Sigmoid colon (tissue), 7 donors: Measurements from ENCODE around the gene ARID5B. TPM values are rescaled to one million over a fixed set of nuclear protein-coding genes. Genes with fewer than 3 reads are reported as not detected.

Experiments
- DNase-seq: peaks from one replicate; pipeline ENCODE4 v3.0.0-alpha.2; 2019
- H3K27ac ChIP-seq, 4 donors: fragments of 200-600 bp; sonication (generic); one replicate each; pipeline ENCODE4 v1.5.1; 2016 to 2019; ENCODE audit warnings: mild to moderate bottlenecking in 1 of 4
- H3K27me3 ChIP-seq, 3 donors: fragments of 200-600 bp; sonication (generic); one replicate each; pipeline ENCODE4 v1.5.1; 2019; ENCODE audit warnings: mild to moderate bottlenecking in 1 of 3
- H3K36me3 ChIP-seq, 4 donors: fragments of 200-600 bp; sonication (generic); one replicate each; pipeline ENCODE4 v1.5.1; 2016 to 2019
- H3K4me1 ChIP-seq, 4 donors: fragments of 200-600 bp; sonication (generic); one replicate each; pipeline ENCODE4 v1.5.1; 2017 to 2019
- H3K4me3 ChIP-seq, 4 donors: fragments of 200-600 bp; sonication (generic); one replicate each; pipeline ENCODE4 v1.5.1; 2017 to 2019; ENCODE audit warnings: mild to moderate bottlenecking in 2 of 4, moderate library complexity in 1 of 4
- H3K9me3 ChIP-seq, 4 donors: fragments of 200-600 bp in 3 of 4; sonication (generic) in 3 of 4; one replicate each; pipeline versions ENCODE4 v1.5.1 to v1.6.1; 2013 to 2019
- CTCF ChIP-seq, 4 experiments: fragments of 450-650 bp in 3 of 4; fragments of 200-600 bp in 1 of 4; IDR thresholded peaks; one replicate each; pipeline ENCODE4 v1.5.1; 2016 to 2019; ENCODE audit warnings: antibody characterized with exemption in 4 of 4, mild to moderate bottlenecking in 3 of 4, moderate library complexity in 2 of 4
- EP300 ChIP-seq, 4 donors: sonication (generic); formaldehyde crosslinking; IDR thresholded peaks; one replicate each; pipeline ENCODE4 v1.6.1; 2017; ENCODE audit warnings: antibody characterized with exemption in 4 of 4
- POLR2A ChIP-seq, 2 donors: fragments of 450-650 bp; IDR thresholded peaks; one replicate each; pipeline ENCODE4 v1.6.1; 2016; ENCODE audit warnings: antibody characterized with exemption in 2 of 2, mild to moderate bottlenecking in 2 of 2, moderate library complexity in 2 of 2
- POLR2AphosphoS5 ChIP-seq, 4 donors: sonication (generic); formaldehyde crosslinking; IDR thresholded peaks; one replicate each; pipeline ENCODE4 v1.6.1; 2017; ENCODE audit warnings: antibody characterized with exemption in 4 of 4
- WGBS, 2 donors: extraction: QIAGEN DNeasy Blood & Tissue Kit; methylation state at CpG; one replicate each; pipeline ENCODE4 v1.1.7; 2013; 5-methylcytosine and 5-hydroxymethylcytosine counted together
- intact Hi-C: fragments of 100-400 bp; cut with DNase I; formaldehyde crosslinking; loops from one replicate; pipeline ENCODE4 v1.15.1; 2023
- polyA plus RNA-seq, 3 donors: library from polyadenylated mRNA; stranded (reverse); fragments of 200-250 nt; gene quantifications; one replicate each; pipeline ENCODE4 v1.2.3, GENCODE V29; 2013
- total RNA-seq, 4 donors: library from RNA; depleted of rRNA; stranded (reverse); fragments of >200 nt; gene quantifications; one replicate each; pipeline ENCODE4 v1.1.0, GENCODE V29; 2016
- donor health status: healthy with polysubstance abuse.
- donor health status: Bipolar disorder and iron deficiency.
- donor health status: healthy.

Gene ARID5B
- total and polyA plus RNA-seq, 7 donors, result 2.3 to 109 (median 29.6) TPM

GRCh38 chr10:62014510-62014909 lies 113.0 kb downstream of the ARID5B start:
- Histone ChIP-seq H3K4me3 (no peak overlapping the region), H3K4me1 (peaks cover 0 to 46% (median 41%) of the 10 kb centered on the region in 4 donors), H3K36me3 (no peaks in the 10 kb centered on the region), H3K9me3 (no peaks in the 10 kb centered on the region), H3K27me3 (no peaks in the 10 kb centered on the region), H3K27ac (no peak overlapping the region)
- no peak for DNase-seq
- intact Hi-C loops, result no loop called here
- no peak for TF ChIP-seq POLR2A (IDR thresholded peaks at IDR 0.05)
- no peak for TF ChIP-seq POLR2AphosphoS5 (IDR thresholded peaks at IDR 0.05)
- TF ChIP-seq CTCF (IDR thresholded peaks at IDR 0.05), result no peak
- no peak for TF ChIP-seq EP300 (IDR thresholded peaks at IDR 0.05)
- WGBS, 2 donors, result 96 to 98% methylated on average over 3 of the region's 3 CpGs

- Histone ChIP-seq H3K27me3 (no peaks in the 10 kb centered on the region), H3K36me3 (no peaks in the 10 kb centered on the region), H3K27ac (peak overlapping the region; percentile 61 to 83 (median 72)), H3K4me3 (no peak overlapping the region), H3K9me3 (no peaks in the 10 kb centered on the region), H3K4me1 (peaks cover 0 to 52% (median 46%) of the 10 kb centered on the region in 4 donors)
- no peak for DNase-seq
- WGBS, 2 donors, result 57 to 84% methylated on average over 6 of the region's 6 CpGs
- intact Hi-C loops, result loop anchor here (5.0 kb wide), 1 partner anchor 114 kb away; the partner anchor contains the start of gene ARID5B
- TF ChIP-seq EP300 (IDR thresholded peaks at IDR 0.05), result no peak
- no peak for TF ChIP-seq POLR2A (IDR thresholded peaks at IDR 0.05)
- no peak for TF ChIP-seq CTCF (IDR thresholded peaks at IDR 0.05)
- TF ChIP-seq POLR2AphosphoS5 (IDR thresholded peaks at IDR 0.05), result no peak
These were observed 114.5 kb downstream of the ARID5B start for GRCh38 chr10:62015994-62016393.

- no peak overlapping the region for H3K4me3 ChIP-seq
- no peak for TF ChIP-seq CTCF (IDR thresholded peaks at IDR 0.05)
- peaks cover 0 to 60% (median 54%) of the 10 kb centered on the region in 4 donors for H3K4me1 ChIP-seq
- H3K36me3 ChIP-seq, result no peaks in the 10 kb centered on the region
- intact Hi-C loops, result loop anchor here (5.0 kb wide), 1 partner anchor 115 kb away; the partner anchor contains the start of gene ARID5B
- no peaks in the 10 kb centered on the region for H3K9me3 ChIP-seq
- no peaks in the 10 kb centered on the region for H3K27me3 ChIP-seq
- 57 to 68% methylated on average over 10 of the region's 10 CpGs for WGBS, 2 donors
- no peak for DNase-seq
- H3K27ac ChIP-seq, result peak overlapping the region; percentile 61 to 83 (median 72)
These were observed 115.4 kb downstream of the ARID5B start for GRCh38 chr10:62016623-62017490.

GRCh38 chr10:62017491-62017870 lies 116.0 kb downstream of the ARID5B start:
- TF ChIP-seq POLR2AphosphoS5 (IDR thresholded peaks at IDR 0.05), result peak in 1 of 4 donors; percentile 24
- TF ChIP-seq POLR2A (IDR thresholded peaks at IDR 0.05), result no peak
- no peak for DNase-seq
- H3K4me1 ChIP-seq, result peaks cover 0 to 66% (median 57%) of the 10 kb centered on the region in 4 donors
- intact Hi-C loops, result loop anchor here (5.0 kb wide), 1 partner anchor 115 kb away; the partner anchor contains the start of gene ARID5B
- no peak overlapping the region for H3K4me3 ChIP-seq
- H3K9me3 ChIP-seq, result no peaks in the 10 kb centered on the region
- peak overlapping the region; percentile 61 to 83 (median 72) for H3K27ac ChIP-seq
- H3K36me3 ChIP-seq, result no peaks in the 10 kb centered on the region
- H3K27me3 ChIP-seq, result no peaks in the 10 kb centered on the region

GRCh38 chr10:62018131-62018911 lies 116.8 kb downstream of the ARID5B start:
- intact Hi-C loops, result loop anchor here (5.0 kb wide), 1 partner anchor 116 kb away; the partner anchor contains the start of gene ARID5B
- no peak for DNase-seq
- Histone ChIP-seq H3K27ac (peak overlapping the region; percentile 64 to 83 (median 72)), H3K4me3 (no peak overlapping the region), H3K9me3 (no peaks in the 10 kb centered on the region), H3K4me1 (peaks cover 0 to 71% (median 59%) of the 10 kb centered on the region in 4 donors), H3K36me3 (no peaks in the 10 kb centered on the region), H3K27me3 (no peaks in the 10 kb centered on the region)
- TF ChIP-seq EP300 (IDR thresholded peaks at IDR 0.05) (no peak), POLR2AphosphoS5 (IDR thresholded peaks at IDR 0.05) (peak in 1 of 4 donors; percentile 49), CTCF (IDR thresholded peaks at IDR 0.05) (no peak), POLR2A (IDR thresholded peaks at IDR 0.05) (no peak)
- WGBS, 2 donors, result 61 to 77% methylated on average over 9 of the region's 9 CpGs
